Stomach (tissue), 9 donors: ENCODE measurements around the gene SYNGR3. TPM values are rescaled to one million over a fixed set of nuclear protein-coding genes. Genes with fewer than 3 reads are reported as not detected.

ENCODE experiments used
- DNase-seq, 2 donors: peaks; one replicate each; pipeline versions ENCODE4 v3.0.0 to v3.0.0-alpha.2; 2013 to 2019
- H3K27ac ChIP-seq, 5 donors: fragments of 200-600 bp in 4 of 5; sonication (generic) in 4 of 5; one replicate each; pipeline ENCODE4 v1.5.1; 2013 to 2019; ENCODE audit warnings: mild to moderate bottlenecking in 1 of 5, moderate library complexity in 1 of 5
- H3K27me3 ChIP-seq, 3 donors: fragments of 200-600 bp; sonication (generic); one replicate each; pipeline ENCODE4 v1.5.1; 2017 to 2019; ENCODE audit warnings: mixed run types in 1 of 3
- H3K36me3 ChIP-seq, 4 donors: fragments of 200-600 bp; sonication (generic); 1 replicate in 3 of 4; 2 replicates in 1 of 4; pipeline ENCODE4 v1.5.1; 2016 to 2019
- H3K4me1 ChIP-seq, 4 donors: fragments of 200-600 bp; sonication (generic); one replicate each; pipeline ENCODE4 v1.5.1; 2016 to 2019
- H3K4me3 ChIP-seq, 4 donors: fragments of 200-600 bp; sonication (generic) in 3 of 4; one replicate each; pipeline ENCODE4 v1.5.1; 2016 to 2019; ENCODE audit warnings: mild to moderate bottlenecking in 1 of 4
- H3K9me3 ChIP-seq, 4 donors: fragments of 200-600 bp; sonication (generic); one replicate each; pipeline ENCODE4 v1.5.1; 2016 to 2019
- EP300 ChIP-seq: sonication (generic); formaldehyde crosslinking; IDR thresholded peaks from one replicate; pipeline ENCODE4 v1.6.1; 2017; ENCODE audit warnings: antibody characterized with exemption
- POLR2A ChIP-seq, 4 donors: fragments of 450-650 bp; IDR thresholded peaks; one replicate each; pipeline ENCODE4 v1.6.1; 2016; ENCODE audit warnings: antibody characterized with exemption in 4 of 4, control low read depth in 2 of 4, mild to moderate bottlenecking in 1 of 4, moderate library complexity in 1 of 4
- POLR2AphosphoS5 ChIP-seq, 3 donors: sonication (generic); formaldehyde crosslinking; IDR thresholded peaks; one replicate each; pipeline ENCODE4 v1.6.1; 2016; ENCODE audit warnings: antibody characterized with exemption in 3 of 3
- WGBS, 5 donors: extraction: QIAGEN DNeasy Blood & Tissue Kit in 3 of 5; methylation state at CpG; one replicate each; pipeline versions ENCODE4 v1.1.5 to v1.1.7; 2013 to 2018; 5-methylcytosine and 5-hydroxymethylcytosine counted together
- intact Hi-C: fragments of 100-400 bp; cut with DNase I; formaldehyde crosslinking; loops from one replicate; pipeline ENCODE4 v1.15.1; 2023; ENCODE audit warnings: low total_unique reads
- polyA plus RNA-seq, 3 donors: library from polyadenylated mRNA; stranded (reverse); fragments of 200-250 nt; gene quantifications; one replicate each; pipeline ENCODE4 v1.2.3, GENCODE V29; 2013
- total RNA-seq, 5 donors: library from RNA; depleted of rRNA; stranded (reverse); fragments of >200 nt; gene quantifications; one replicate each; pipeline versions ENCODE4 v1.1.0 to v1.2.3, GENCODE V29; 2014 to 2016
- TF ChIP-seq, protein P1 (sequence below), 7 experiments: fragments of 450-650 bp in 4 of 7; fragments of 200-600 bp in 3 of 7; sonication (generic) in 3 of 7; IDR thresholded peaks; one replicate each; pipeline ENCODE4 v1.5.1; 2016 to 2019; ENCODE audit warnings: antibody characterized with exemption in 7 of 7, control low read depth in 2 of 7, mild to moderate bottlenecking in 1 of 7
- donor health status: healthy with polysubstance abuse.
- donor health status: Bipolar disorder and iron deficiency.
- donor health status: healthy.

The SYNGR3 gene
- total and polyA plus RNA-seq, 8 donors = 1.3 to 1.7 TPM; not detected in 6

DNA sequence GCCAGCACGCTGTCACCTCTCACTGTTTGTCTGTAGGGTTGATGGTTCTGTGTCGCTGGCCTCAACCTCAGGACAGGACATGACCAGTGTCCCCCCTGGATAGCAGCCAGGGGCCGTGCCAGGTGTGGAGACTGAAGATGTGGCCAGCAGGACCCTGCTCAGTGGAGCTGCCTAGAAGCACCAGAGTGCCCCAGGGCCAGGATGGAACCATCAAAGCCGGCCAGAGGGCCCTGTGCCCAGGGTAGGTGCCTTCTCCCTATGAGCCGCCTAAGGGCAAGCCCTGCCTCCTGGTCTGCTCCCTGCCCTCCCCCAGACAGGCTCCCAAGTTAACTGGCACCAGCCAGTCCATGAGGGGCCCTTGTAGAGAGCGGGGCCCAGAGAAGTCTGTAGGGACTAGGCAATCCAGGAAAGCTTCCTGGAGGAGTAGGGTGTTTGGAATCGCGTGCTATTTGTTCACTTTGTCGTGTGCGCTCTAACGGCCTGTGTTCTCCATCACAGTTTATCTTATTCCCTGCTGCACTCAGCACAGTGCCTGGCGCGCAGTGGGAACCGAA is 31.0 kb upstream of the SYNGR3 start:
- H3K4me3 ChIP-seq = peak overlapping the region; percentile 63 to 87 (median 78)
- TF ChIP-seq POLR2AphosphoS5 (IDR thresholded peaks at IDR 0.05) = no peak
- TF ChIP-seq, protein P1, sequence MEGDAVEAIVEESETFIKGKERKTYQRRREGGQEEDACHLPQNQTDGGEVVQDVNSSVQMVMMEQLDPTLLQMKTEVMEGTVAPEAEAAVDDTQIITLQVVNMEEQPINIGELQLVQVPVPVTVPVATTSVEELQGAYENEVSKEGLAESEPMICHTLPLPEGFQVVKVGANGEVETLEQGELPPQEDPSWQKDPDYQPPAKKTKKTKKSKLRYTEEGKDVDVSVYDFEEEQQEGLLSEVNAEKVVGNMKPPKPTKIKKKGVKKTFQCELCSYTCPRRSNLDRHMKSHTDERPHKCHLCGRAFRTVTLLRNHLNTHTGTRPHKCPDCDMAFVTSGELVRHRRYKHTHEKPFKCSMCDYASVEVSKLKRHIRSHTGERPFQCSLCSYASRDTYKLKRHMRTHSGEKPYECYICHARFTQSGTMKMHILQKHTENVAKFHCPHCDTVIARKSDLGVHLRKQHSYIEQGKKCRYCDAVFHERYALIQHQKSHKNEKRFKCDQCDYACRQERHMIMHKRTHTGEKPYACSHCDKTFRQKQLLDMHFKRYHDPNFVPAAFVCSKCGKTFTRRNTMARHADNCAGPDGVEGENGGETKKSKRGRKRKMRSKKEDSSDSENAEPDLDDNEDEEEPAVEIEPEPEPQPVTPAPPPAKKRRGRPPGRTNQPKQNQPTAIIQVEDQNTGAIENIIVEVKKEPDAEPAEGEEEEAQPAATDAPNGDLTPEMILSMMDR (IDR thresholded peaks at IDR 0.05) = no peak
- no peak for TF ChIP-seq POLR2A (IDR thresholded peaks at IDR 0.05)
- no peak for TF ChIP-seq EP300
- intact Hi-C loops = no loop called here

DNA sequence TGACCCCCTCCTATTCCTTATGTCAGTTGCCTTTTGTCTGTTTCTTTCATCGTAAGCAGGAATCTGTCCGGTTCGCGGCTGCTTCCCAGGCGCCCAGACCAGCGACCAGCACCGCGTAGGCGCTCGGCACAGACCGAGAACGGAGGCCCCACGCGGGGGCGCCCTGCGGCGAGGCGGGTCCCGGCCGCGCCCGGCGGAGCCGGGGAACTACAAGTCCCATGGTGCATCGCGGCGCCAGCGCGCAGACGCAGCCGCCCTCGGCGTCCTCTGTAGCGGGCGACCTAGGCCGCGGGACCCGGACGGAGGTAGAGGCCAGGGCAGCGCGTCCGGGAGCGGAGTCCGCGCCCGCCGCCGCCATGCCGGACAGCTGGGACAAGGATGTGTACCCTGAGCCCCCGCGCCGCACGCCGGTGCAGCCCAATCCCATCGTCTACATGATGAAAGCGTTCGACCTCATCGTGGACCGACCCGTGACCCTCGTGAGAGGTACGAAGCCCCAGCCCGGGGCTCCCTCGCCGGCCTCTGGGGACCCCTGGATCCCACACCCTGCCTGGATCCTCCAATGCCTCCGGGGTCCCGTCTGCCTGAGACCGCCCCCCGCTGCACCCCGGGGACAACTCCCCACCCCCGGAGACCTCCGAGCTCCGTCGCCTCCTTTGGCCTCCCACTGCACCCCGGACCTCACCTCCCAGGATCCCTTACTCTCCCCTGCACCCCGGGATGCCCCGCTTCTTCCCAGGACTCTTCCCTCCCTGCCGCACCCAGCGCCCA is 30.3 kb upstream of the SYNGR3 start, which contains the start of gene NDUFB10:
TSS of gene NDUFB10 (plus strand) at position 270 of the 771 bp plus-strand sequence. CDS start at position 357, 87 bp downstream.
- Histone ChIP-seq H3K27ac (peak within 1 kb of the TSS; percentile 84 to 97 (median 90)), H3K4me1 (peaks cover 41 to 56% (median 46%) of the 10 kb centered on the region in 4 donors), H3K36me3 (peaks cover 23 to 28% (median 26%) of the 10 kb centered on the region in 4 donors), H3K9me3 (no peaks in the 10 kb centered on the region), H3K4me3 (peak within 1 kb of the TSS; percentile 63 to 87 (median 78)), H3K27me3 (no peaks in the 10 kb centered on the region)
- intact Hi-C loops = no loop called here
- TF ChIP-seq POLR2A (IDR thresholded peaks at IDR 0.05) (peak in 1 of 4 donors; percentile 62), EP300 (no peak), POLR2AphosphoS5 (IDR thresholded peaks at IDR 0.05) (peak; percentile 82 to 98 (median 95))
- TF ChIP-seq, protein P1 (IDR thresholded peaks at IDR 0.05) = peak in 5 of 7 experiments; percentile 42 to 71 (median 55)
- peak; percentile 96 to 97 for DNase-seq
- 0 to 2% (median 1%) methylated on average over 48 to 79 of the region's 79 CpGs for WGBS, 5 donors

More for the DNA sequence above, 31.0 kb upstream of the SYNGR3 start:
- WGBS, 5 donors = 23 to 32% (median 29%) methylated on average over 14 of the region's 14 CpGs
- Histone ChIP-seq H3K9me3 (no peaks in the 10 kb centered on the region), H3K27me3 (no peaks in the 10 kb centered on the region), H3K36me3 (peaks cover 23 to 28% (median 26%) of the 10 kb centered on the region in 4 donors), H3K27ac (peak overlapping the region; percentile 84 to 97 (median 90)), H3K4me1 (peaks cover 40 to 50% (median 45%) of the 10 kb centered on the region in 4 donors)
- no peak for DNase-seq

DNA sequence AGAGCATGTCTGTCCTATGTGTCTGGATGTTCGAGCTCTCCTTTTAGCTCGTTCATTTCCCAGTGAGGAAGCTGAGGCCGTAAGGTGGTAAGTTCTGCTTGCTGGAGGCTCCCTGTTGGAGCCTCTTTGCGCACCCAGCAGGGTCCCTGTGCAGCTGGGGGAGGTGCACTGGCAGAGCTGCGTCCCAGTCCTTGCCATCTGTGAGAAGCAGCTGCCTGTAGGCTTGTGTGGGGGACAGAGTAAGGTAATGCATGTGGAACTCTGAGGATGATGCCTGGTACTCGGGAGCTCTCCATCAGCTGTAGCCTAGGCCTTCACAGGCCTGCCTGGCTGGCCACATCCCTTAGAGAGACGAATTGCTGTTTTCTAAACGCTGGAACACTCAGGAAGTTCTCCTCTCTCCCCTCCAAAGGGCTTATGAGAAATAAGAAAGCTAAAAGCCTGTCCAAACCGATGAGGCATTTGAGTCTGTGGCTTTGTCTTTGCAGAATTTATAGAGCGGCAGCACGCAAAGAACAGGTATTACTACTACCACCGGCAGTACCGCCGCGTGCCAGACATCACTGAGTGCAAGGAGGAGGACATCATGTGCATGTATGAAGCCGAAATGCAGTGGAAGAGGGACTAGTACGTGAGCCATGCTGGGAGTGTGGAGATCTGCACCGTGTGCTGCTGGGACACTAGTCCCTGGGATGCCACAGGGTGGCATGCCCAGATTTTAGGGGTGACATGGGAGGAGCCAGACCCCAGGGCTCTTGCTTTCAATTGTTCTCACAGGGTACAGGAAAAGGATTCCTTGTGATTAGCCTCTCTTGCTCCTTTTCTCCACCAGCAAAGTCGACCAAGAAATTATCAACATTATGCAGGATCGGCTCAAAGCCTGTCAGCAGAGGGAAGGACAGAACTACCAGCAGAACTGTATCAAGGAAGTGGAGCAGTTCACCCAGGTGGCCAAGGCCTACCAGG is 28.8 kb upstream of the SYNGR3 start:
- intact Hi-C loops = no loop called here
- H3K27ac ChIP-seq = peak overlapping the region in 4 of 5 donors; percentile 56 to 97 (median 88)
- 27 to 43% (median 34%) methylated on average over 18 to 20 of the region's 20 CpGs for WGBS, 5 donors
- TF ChIP-seq, protein P1 (IDR thresholded peaks at IDR 0.05) = no peak
- peak in 1 of 3 donors; percentile 60 for TF ChIP-seq POLR2AphosphoS5 (IDR thresholded peaks at IDR 0.05)
- H3K4me3 ChIP-seq = peak overlapping the region; percentile 63 to 87 (median 78)
- DNase-seq = no peak
- no peaks in the 10 kb centered on the region for H3K27me3 ChIP-seq
- H3K9me3 ChIP-seq = no peaks in the 10 kb centered on the region
- H3K4me1 ChIP-seq = peaks cover 47 to 63% (median 53%) of the 10 kb centered on the region in 4 donors
- H3K36me3 ChIP-seq = peaks cover 23 to 28% (median 26%) of the 10 kb centered on the region in 4 donors
